Ovary (tissue), 9 donors: ENCODE measurements around the gene ODAD2. TPM values are rescaled to one million over a fixed set of nuclear protein-coding genes. Genes with fewer than 3 reads are reported as not detected.

Source experiments
- DNase-seq, 5 donors: peaks; one replicate each; pipeline ENCODE4 v3.0.0-alpha.2; 2019 to 2020
- H3K27ac ChIP-seq, 2 donors: fragments of 200-600 bp; one replicate each; pipeline versions ENCODE4 v1.5.1 to v1.8.0; 2019 to 2022
- H3K27me3 ChIP-seq: fragments of 200-600 bp; one replicate; pipeline ENCODE4 v1.8.0; 2022
- H3K36me3 ChIP-seq: fragments of 200-600 bp; sonication (generic); one replicate; pipeline ENCODE4 v1.5.1; 2019
- H3K4me1 ChIP-seq: one replicate; pipeline ENCODE4 v1.8.1; 2013; ENCODE audit warnings: mild to moderate bottlenecking, moderate library complexity; ENCODE audit not compliant: insufficient read depth
- H3K4me3 ChIP-seq: fragments of 200-600 bp; sonication (generic); one replicate; pipeline ENCODE4 v1.5.1; 2017
- H3K9me3 ChIP-seq, 2 donors: fragments of 200-600 bp in 1 of 2; sonication (generic) in 1 of 2; one replicate each; pipeline versions ENCODE4 v1.5.1 to v1.8.1; 2013 to 2019; ENCODE audit warnings: mild to moderate bottlenecking in 1 of 2, moderate library complexity in 1 of 2
- CTCF ChIP-seq, 3 donors: fragments of 450-650 bp in 2 of 3; fragments of 200-600 bp in 1 of 3; IDR thresholded peaks; one replicate each; pipeline versions ENCODE4 v1.5.1 to v1.8.0; 2016 to 2022; ENCODE audit warnings: antibody characterized with exemption in 3 of 3, mild to moderate bottlenecking in 1 of 3
- EP300 ChIP-seq: sonication (generic); formaldehyde crosslinking; IDR thresholded peaks from one replicate; pipeline ENCODE4 v1.6.1; 2017; ENCODE audit warnings: antibody characterized with exemption
- POLR2A ChIP-seq: fragments of 450-650 bp; IDR thresholded peaks from one replicate; pipeline ENCODE4 v1.6.1; 2017; ENCODE audit warnings: antibody characterized with exemption, mild to moderate bottlenecking, moderate library complexity
- WGBS, 3 donors: extraction: QIAGEN DNeasy Blood & Tissue Kit in 1 of 3; methylation state at CpG; one replicate each; pipeline versions ENCODE4 v1.1.5 to v1.1.7; 2013 to 2017; 5-methylcytosine and 5-hydroxymethylcytosine counted together
- intact Hi-C, 4 donors: fragments of 100-400 bp; cut with DNase I; formaldehyde crosslinking; loops; one replicate each; pipeline versions ENCODE4 v1.11.0 to v1.15.1; 2022 to 2023
- polyA plus RNA-seq, 2 donors: library from polyadenylated mRNA; stranded (reverse); fragments of 200-250 nt in 1 of 2; fragments of 350-450 nt in 1 of 2; fragmentation: Illumina TruSeq in 1 of 2; extraction: RNeasy Lipid Tissue Mini Kit (QIAGEN cat#74804) in 1 of 2; gene quantifications; one replicate each; pipeline ENCODE4 v1.2.3, GENCODE V29; 2013 to 2014
- total RNA-seq, 7 donors: library from RNA; depleted of rRNA in 2 of 7; stranded (reverse); fragments of >200 nt in 2 of 7; fragmentation: NEBNext Ultra II Directional in 3 of 7; extraction: Animal tissue kit (Norgen Biotek cat#: 25700) in 3 of 7; gene quantifications; one replicate each; pipeline versions ENCODE4 v1.1.0 to v1.2.4, GENCODE V29; 2016 to 2023
- donor health status: DM: no; HTN: no; CAD: no; lungs with moderate emphysema.
- donor health status: DM: no; HTN: no; CAD: no.
- donor health status: Bipolar disorder and iron deficiency.
- donor health status: DM: yes; HTN: yes; CAD: no.
- donor health status: DM: no; HTN: no; CAD: no.
- donor health status: DM: yes; HTN: yes; CAD: no.

The ODAD2 gene
- total and polyA plus RNA-seq, 9 donors: 0.83 to 11.0 (median 2.5) TPM

- intact Hi-C loops: no loop called here
- WGBS, 3 donors: 41 to 44% (median 41%) methylated on average over 4 of the region's 4 CpGs
- H3K9me3 ChIP-seq: no peaks in the 10 kb centered on the region
- H3K4me3 ChIP-seq: no peak overlapping the region
- no peak for TF ChIP-seq POLR2A
- TF ChIP-seq CTCF (IDR thresholded peaks at IDR 0.05): no peak
- no peak for TF ChIP-seq EP300
- peak in 2 of 5 donors; percentile 16 to 52 for DNase-seq
- H3K27me3 ChIP-seq: no peaks in the 10 kb centered on the region
- H3K27ac ChIP-seq: peak overlapping the region in 1 of 2 donors; percentile 30
- peaks cover 7% of the 10 kb centered on the region for H3K4me1 ChIP-seq
- no peaks in the 10 kb centered on the region for H3K36me3 ChIP-seq
Observed at GRCh38 chr10:27805180-27805579, 193.7 kb downstream of the ODAD2 start.

GRCh38 chr10:27804136-27804535, 194.7 kb downstream of the ODAD2 start:
- peaks cover 7% of the 10 kb centered on the region for H3K4me1 ChIP-seq
- 40 to 51% (median 45%) methylated on average over 7 of the region's 7 CpGs for WGBS, 3 donors
- no peaks in the 10 kb centered on the region for H3K36me3 ChIP-seq
- H3K4me3 ChIP-seq: no peak overlapping the region
- no peaks in the 10 kb centered on the region for H3K9me3 ChIP-seq
- intact Hi-C loops: no loop called here
- no peaks in the 10 kb centered on the region for H3K27me3 ChIP-seq
- no peak for DNase-seq
- TF ChIP-seq CTCF (IDR thresholded peaks at IDR 0.05) (no peak), EP300 (no peak), POLR2A (no peak)
- H3K27ac ChIP-seq: no peak overlapping the region

- no peak for DNase-seq
- H3K27me3 ChIP-seq: no peaks in the 10 kb centered on the region
- intact Hi-C loops: no loop called here
- H3K27ac ChIP-seq: no peak overlapping the region
- no peaks in the 10 kb centered on the region for H3K9me3 ChIP-seq
- no peaks in the 10 kb centered on the region for H3K36me3 ChIP-seq
- H3K4me1 ChIP-seq: peaks cover 7% of the 10 kb centered on the region
- TF ChIP-seq POLR2A (no peak), EP300 (no peak), CTCF (IDR thresholded peaks at IDR 0.05) (no peak)
- 93 to 98% (median 95%) methylated on average over 3 of the region's 3 CpGs for WGBS, 3 donors
- no peak overlapping the region for H3K4me3 ChIP-seq
Observed at GRCh38 chr10:27801171-27801785, 197.6 kb downstream of the ODAD2 start.

- no peaks in the 10 kb centered on the region for H3K36me3 ChIP-seq
- H3K4me3 ChIP-seq: no peak overlapping the region
- no peak overlapping the region for H3K27ac ChIP-seq
- 55 to 59% (median 58%) methylated on average over 3 of the region's 3 CpGs for WGBS, 3 donors
- TF ChIP-seq POLR2A (no peak), CTCF (IDR thresholded peaks at IDR 0.05) (no peak), EP300 (no peak)
- no peaks in the 10 kb centered on the region for H3K4me1 ChIP-seq
- no peak for DNase-seq
- intact Hi-C loops: no loop called here
- H3K9me3 ChIP-seq: no peaks in the 10 kb centered on the region
- no peaks in the 10 kb centered on the region for H3K27me3 ChIP-seq
Observed at GRCh38 chr10:27799046-27799445, 199.8 kb downstream of the ODAD2 start.
